Raji (cell line): ENCODE measurements around the gene KBTBD4.

Experiments
- POLR2A ChIP-seq: IDR thresholded peaks from 2 replicates; pipeline ENCODE4 v1.6.1; 2011; ENCODE audit warnings: low read depth, low read length, control low read depth; ENCODE audit not compliant: insufficient read depth

Gene KBTBD4

GRCh38 chr11:47578524-47579494 is at the start of gene KBTBD4, which contains the start of gene NDUFS3:
KBTBD4 (minus strand) TSS chr11:47578970; CDS start chr11:47578951, 19 bp downstream.
NDUFS3 (plus strand) TSS chr11:47579074; CDS start chr11:47579092, 18 bp downstream.
- TF ChIP-seq POLR2A, result peak; percentile 91

- no peak for TF ChIP-seq POLR2A
Measured at GRCh38 chr11:47628026-47628425, 49.3 kb upstream of the KBTBD4 start.

DNA sequence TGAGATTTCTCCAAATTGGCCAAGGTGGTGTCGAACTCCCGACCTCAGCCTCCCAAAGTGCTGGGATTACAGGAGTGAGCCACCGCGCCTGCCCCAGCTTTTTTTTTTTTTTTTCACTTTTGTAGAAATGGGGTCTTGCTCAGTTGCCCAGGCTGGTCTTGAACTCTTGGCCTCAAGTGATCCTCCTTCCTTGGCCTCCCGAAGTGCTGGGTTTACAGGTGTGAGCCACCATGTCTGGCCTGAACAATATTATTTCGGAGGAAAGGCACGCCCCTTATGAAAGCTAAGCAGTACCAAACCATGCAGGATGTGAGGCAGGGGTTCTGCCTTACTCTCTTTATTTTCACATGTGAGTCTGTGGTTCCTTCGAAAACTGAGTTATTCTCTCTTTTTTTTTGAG is 47.5 kb upstream of the KBTBD4 start:
- TF ChIP-seq POLR2A, result no peak

DNA sequence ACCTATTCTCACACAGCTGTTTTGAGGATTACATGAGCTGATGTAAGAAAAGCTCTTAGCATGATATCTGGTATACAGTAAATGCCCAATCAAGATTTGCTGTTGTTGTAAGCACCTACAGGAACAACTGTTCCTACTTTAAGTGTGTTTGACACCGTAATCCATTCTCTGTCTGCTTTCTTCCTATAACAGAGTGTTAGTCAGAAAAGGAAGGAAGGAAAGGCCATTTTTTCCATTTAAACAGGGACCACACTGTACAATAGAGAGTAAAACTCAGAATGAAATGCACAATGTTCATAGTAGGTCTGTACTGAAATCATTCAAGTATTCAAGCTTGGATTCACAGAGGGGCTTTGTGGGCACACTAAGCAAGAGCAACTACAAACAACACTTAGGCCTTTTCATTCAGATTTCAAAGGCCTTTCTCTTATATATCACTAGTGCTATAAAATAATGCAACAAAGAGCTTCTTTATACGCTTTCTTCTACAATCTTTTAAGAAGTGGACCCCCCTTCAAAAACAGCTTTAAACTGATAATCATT is 42.1 kb upstream of the KBTBD4 start:
- no peak for TF ChIP-seq POLR2A

DNA sequence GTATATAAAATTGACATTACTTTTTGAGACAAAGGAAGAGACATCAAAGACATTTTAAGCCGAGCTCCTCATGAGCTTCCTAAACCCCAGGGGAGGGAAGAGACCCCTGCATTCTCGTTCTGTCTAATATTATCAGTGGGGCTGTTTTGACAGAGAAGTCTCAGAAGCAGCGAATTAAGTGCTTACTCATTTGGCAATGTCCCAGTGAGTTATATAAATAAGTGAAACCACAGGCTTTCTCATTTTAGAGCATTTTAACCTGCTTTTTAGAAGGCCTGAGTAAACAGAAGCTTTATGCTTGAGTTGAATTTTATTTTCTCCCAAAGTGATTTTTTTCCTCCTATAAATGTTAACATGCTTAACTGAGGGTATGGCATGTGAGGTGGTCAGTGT is 38.6 kb upstream of the KBTBD4 start:
- TF ChIP-seq POLR2A, result no peak

DNA sequence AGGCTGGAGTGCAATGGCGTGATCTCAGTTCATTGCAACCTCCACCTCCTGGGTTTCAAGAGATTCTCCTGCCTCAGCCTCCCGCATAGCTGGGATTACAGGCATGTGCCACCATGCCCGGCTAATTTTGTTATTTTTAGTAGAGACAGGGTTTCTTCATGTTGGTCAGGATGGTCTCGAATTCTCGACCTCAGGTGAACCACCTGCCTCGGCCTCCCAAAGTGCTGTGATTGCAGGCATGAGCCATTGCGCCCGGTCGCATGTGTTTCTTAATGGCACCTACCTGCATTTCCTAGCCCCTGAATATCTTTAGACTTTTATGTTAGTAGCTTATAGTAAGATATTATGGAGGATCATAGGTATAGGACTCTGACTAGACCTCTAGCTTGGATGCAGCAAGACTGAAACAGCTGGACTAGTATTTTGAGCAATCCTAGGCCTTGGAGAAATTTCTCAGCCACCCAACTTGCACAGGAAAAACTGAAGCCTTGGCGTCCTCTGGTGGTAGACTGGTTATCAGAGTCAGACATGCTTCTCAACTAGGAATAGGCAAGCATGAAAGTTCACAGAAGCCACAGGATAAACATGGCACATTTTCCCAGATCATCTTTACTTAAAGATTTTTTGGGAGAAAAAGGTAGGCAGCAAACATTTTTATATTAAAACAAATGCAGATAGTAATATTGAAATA is 38.1 kb upstream of the KBTBD4 start:
- no peak for TF ChIP-seq POLR2A

GRCh38 chr11:47615249-47615648 is 36.5 kb upstream of the KBTBD4 start:
- TF ChIP-seq POLR2A, result no peak

DNA sequence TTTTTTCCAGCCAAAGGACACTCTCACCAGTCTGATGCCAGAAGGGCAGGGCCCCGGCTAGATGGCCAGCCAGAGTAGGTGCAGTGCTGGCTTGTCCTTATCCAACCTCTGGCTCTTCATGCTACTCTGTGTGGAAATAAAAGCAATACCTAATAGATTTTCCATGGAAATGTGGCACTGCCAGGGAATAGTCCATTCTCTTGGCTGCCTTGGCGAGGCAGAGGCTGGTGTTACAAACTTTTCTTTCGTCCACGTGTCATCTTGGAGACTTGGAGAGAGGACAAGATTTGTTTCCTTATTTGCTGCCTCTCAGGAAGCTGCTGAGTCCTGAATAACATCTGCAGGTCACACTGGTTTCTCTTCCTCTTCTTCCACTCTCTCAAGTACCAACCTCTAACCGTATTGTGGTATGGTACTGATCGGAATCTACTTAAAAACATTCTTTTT is 32.6 kb upstream of the KBTBD4 start:
- no peak for TF ChIP-seq POLR2A

- TF ChIP-seq POLR2A, result no peak
Measured at GRCh38 chr11:47609675-47610074, 30.9 kb upstream of the KBTBD4 start.

DNA sequence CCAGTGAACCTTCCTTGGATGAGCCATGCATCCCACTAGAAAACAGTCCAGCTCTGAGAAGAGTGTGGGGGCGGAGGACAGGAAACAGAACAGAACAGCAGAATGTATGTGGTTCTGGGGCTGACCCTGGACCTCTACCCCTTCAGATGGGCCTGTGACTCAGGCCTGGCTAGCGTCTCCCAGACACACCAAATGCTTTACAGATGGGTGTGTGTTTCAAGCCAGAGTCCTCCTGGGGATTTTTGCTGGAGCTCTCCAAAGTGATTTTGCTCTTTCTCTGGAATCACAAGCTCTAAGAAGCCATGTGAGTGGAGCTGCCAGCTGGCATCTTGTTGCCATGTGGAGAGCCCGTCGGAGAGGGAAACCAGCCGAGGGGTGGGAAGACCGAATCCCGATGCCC is 28.6 kb upstream of the KBTBD4 start:
- TF ChIP-seq POLR2A, result no peak

DNA sequence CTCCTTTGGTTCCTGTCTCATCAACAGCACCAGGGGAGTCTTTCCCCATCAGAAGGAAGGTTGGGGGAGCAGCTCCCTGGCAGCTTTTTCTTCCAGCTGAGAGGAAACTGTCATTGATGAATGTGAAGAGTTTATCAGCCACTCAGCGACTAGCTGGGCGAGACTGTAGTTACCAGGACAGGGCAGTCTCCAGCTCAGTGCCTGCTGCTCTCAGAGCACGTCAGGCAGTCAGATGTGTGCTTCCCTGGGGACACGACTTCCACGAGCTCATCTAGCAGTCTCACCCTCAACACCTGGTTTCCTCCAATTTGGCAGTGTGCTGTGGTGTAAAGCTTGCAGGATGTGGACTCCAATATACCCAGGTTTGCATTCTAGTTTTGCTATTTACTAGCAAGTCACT is 28.0 kb upstream of the KBTBD4 start:
- TF ChIP-seq POLR2A, result no peak

GRCh38 chr11:47605921-47606320 is 27.2 kb upstream of the KBTBD4 start:
- no peak for TF ChIP-seq POLR2A

GRCh38 chr11:47603295-47603694 is 24.5 kb upstream of the KBTBD4 start:
- TF ChIP-seq POLR2A, result no peak

GRCh38 chr11:47599902-47600301 is 21.1 kb upstream of the KBTBD4 start:
- TF ChIP-seq POLR2A, result no peak

- TF ChIP-seq POLR2A, result no peak
Measured at GRCh38 chr11:47595967-47596366, 17.2 kb upstream of the KBTBD4 start.

DNA sequence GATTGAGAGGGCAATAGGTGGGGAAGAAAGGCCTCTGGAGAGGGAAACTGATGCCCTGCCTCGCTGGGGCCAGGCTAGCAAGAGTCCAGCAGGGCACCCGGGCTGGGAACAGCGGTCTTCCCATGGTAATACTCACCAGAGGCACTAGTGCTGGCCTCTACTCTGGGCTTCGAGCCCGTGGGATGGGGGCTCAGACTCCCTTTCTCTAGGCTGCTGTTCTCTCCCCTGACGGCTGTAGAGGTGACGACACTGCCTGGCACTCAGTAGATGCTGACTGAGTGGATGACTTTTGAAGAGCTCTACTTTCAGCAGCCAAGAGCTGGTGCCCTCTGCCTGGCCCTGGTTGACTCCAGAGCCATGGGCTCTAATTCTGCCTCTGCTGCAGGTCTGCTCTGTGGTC is 16.3 kb upstream of the KBTBD4 start:
- no peak for TF ChIP-seq POLR2A
